NT2/D1 (cell line): ENCODE results near the gene P2RX3.

Experiments used
- SUZ12 ChIP-seq: IDR thresholded peaks from 2 replicates; pipeline ENCODE4 v1.6.1; 2011; ENCODE audit not compliant: insufficient read length, insufficient read depth; ENCODE audit errors: extremely low read depth
- YY1 ChIP-seq: IDR thresholded peaks from 2 replicates; pipeline ENCODE4 v1.6.1; 2011; ENCODE audit not compliant: insufficient read length, insufficient read depth
- ZNF274 ChIP-seq: IDR thresholded peaks from 2 replicates; pipeline ENCODE4 v1.6.1; 2011; ENCODE audit warnings: mild to moderate bottlenecking, low read depth, low read length

GRCh38 chr11:57370941-57371340 lies 32.8 kb downstream of the P2RX3 start:
- TF ChIP-seq ZNF274 (no peak), SUZ12 (no peak), YY1 (no peak)
